NB4 (cell line): ENCODE data around the gene TCN2.

Experiments
- POLR2A ChIP-seq: IDR thresholded peaks from 2 replicates; pipeline ENCODE4 v1.6.1; 2011; ENCODE audit warnings: mild to moderate bottlenecking; ENCODE audit not compliant: insufficient read length; ENCODE audit errors: extremely low read depth
- TF ChIP-seq, protein P1 (sequence below): IDR thresholded peaks from one replicate; pipeline ENCODE4 v1.5.1; 2012; ENCODE audit warnings: low read depth, low read length
- TF ChIP-seq, protein P2 (sequence below): IDR thresholded peaks from 2 replicates; pipeline ENCODE4 v1.6.1; 2011; ENCODE audit warnings: low read depth, low read length

DNA sequence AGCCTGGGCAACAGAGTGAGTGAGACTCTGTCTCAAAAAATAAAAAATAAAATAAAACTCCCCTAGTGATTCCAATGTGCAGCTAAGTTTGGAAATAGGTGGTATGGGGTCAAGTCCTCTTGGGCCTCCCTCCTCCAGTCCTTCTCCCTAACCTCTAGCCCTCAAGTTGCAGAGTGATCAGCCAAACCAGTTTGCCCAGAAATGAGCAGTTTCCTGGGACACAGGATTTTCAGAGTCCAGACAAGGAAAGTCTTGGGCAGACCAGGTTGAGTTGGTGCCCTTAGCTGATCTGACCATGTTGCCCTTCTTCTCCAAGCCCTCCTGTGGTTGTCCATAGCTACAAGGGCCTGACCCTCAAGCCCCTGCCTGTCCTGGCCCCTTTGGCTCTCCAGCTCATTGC, 7.9 kb downstream of the TCN2 start:
- TF ChIP-seq, protein P1, sequence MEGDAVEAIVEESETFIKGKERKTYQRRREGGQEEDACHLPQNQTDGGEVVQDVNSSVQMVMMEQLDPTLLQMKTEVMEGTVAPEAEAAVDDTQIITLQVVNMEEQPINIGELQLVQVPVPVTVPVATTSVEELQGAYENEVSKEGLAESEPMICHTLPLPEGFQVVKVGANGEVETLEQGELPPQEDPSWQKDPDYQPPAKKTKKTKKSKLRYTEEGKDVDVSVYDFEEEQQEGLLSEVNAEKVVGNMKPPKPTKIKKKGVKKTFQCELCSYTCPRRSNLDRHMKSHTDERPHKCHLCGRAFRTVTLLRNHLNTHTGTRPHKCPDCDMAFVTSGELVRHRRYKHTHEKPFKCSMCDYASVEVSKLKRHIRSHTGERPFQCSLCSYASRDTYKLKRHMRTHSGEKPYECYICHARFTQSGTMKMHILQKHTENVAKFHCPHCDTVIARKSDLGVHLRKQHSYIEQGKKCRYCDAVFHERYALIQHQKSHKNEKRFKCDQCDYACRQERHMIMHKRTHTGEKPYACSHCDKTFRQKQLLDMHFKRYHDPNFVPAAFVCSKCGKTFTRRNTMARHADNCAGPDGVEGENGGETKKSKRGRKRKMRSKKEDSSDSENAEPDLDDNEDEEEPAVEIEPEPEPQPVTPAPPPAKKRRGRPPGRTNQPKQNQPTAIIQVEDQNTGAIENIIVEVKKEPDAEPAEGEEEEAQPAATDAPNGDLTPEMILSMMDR, result no peak
- no peak for TF ChIP-seq POLR2A
- TF ChIP-seq, protein P2, sequence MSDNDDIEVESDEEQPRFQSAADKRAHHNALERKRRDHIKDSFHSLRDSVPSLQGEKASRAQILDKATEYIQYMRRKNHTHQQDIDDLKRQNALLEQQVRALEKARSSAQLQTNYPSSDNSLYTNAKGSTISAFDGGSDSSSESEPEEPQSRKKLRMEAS, result no peak
